Skeletal muscle satellite cell (primary cell): Measurements from ENCODE around the gene KRT31.
"Not testable (repeated sequence)": the region's sequence is repeated elsewhere in the genome, so short reads cannot be mapped to it uniquely, and the experiment has no call there.

Experiments used
- H3K27me3 ChIP-seq: 2 replicates; pipeline ENCODE4 v1.7.0; 2013; ENCODE audit warnings: low read length; ENCODE audit not compliant: control insufficient read depth, insufficient read depth
- H3K36me3 ChIP-seq: 2 replicates; pipeline ENCODE4 v1.7.0; 2013; ENCODE audit warnings: mild to moderate bottlenecking, control low read depth, low read length; ENCODE audit not compliant: insufficient read depth
- H3K4me1 ChIP-seq: 2 replicates; pipeline ENCODE4 v1.7.0; 2013; ENCODE audit warnings: low read length; ENCODE audit not compliant: control insufficient read depth, insufficient read depth
- H3K4me2 ChIP-seq: 2 replicates; pipeline ENCODE4 v1.7.0; 2013; ENCODE audit warnings: mild to moderate bottlenecking, low read length
- H3K4me3 ChIP-seq: 2 replicates; pipeline ENCODE4 v1.7.0; 2013; ENCODE audit warnings: low read length
- H3K9ac ChIP-seq: 2 replicates; pipeline ENCODE4 v1.7.0; 2013; ENCODE audit warnings: mild to moderate bottlenecking, low read depth, low read length, moderate library complexity
- H3K9me3 ChIP-seq: replicated peaks from 2 replicates; pipeline ENCODE4 v1.7.0; 2013; ENCODE audit warnings: mild to moderate bottlenecking, control low read depth, low read length

KRT31 gene

GRCh38 chr17:41352597-41353366 is 44.6 kb downstream of the KRT31 start:
- no peak overlapping the region for H3K9ac ChIP-seq
- H3K4me2 ChIP-seq = no peak overlapping the region
- H3K36me3 ChIP-seq = no peaks in the 10 kb centered on the region
- no peak overlapping the region for H3K4me3 ChIP-seq
- H3K27me3 ChIP-seq = peaks cover 10% of the 10 kb centered on the region
- H3K9me3 ChIP-seq = no peaks in the 10 kb centered on the region
- no peaks in the 10 kb centered on the region for H3K4me1 ChIP-seq

- Histone ChIP-seq H3K9ac (no peak overlapping the region), H3K4me3 (no peak overlapping the region), H3K36me3 (no peaks in the 10 kb centered on the region), H3K27me3 (peaks cover 10% of the 10 kb centered on the region), H3K4me2 (no peak overlapping the region), H3K4me1 (no peaks in the 10 kb centered on the region), H3K9me3 (no peaks in the 10 kb centered on the region)
Observed at GRCh38 chr17:41351177-41351576, 46.2 kb downstream of the KRT31 start.

DNA sequence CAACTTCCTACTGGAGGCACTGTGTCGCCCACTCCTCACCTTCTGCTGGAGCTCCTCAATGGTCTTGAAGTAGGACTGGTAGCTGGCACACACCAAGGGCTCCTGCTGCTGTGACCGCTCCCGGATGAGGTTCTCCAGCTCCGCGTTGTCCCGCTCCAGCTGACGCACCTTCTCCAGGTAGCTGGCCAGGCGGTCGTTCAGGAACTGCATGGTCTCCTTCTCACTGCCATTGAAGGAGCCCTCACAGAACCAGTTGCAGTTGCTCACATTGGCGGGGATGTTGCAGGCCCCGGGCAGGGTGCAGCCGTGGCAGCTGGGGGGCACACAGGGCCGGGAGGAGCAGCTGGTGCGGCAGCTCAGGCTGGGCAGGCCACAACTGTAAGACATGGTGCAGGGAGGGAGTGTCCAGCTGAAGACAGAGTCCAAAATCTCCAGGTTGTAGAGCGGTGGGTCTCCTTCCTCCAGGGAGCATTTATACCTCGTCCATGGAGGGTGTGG is 47.0 kb downstream of the KRT31 start, which contains the start of gene KRT33A:
Gene KRT33A, minus strand, starts transcription at position 448 of the 498 bp plus-strand sequence. Its CDS starts 61 bp downstream, at position 387.
- H3K4me1 ChIP-seq, H3K9me3 ChIP-seq, H3K36me3 ChIP-seq, H3K4me3 ChIP-seq, H3K4me2 ChIP-seq, H3K9ac ChIP-seq: not testable (repeated sequence)
- H3K27me3 ChIP-seq = peaks cover 13% of the 10 kb centered on the region

DNA sequence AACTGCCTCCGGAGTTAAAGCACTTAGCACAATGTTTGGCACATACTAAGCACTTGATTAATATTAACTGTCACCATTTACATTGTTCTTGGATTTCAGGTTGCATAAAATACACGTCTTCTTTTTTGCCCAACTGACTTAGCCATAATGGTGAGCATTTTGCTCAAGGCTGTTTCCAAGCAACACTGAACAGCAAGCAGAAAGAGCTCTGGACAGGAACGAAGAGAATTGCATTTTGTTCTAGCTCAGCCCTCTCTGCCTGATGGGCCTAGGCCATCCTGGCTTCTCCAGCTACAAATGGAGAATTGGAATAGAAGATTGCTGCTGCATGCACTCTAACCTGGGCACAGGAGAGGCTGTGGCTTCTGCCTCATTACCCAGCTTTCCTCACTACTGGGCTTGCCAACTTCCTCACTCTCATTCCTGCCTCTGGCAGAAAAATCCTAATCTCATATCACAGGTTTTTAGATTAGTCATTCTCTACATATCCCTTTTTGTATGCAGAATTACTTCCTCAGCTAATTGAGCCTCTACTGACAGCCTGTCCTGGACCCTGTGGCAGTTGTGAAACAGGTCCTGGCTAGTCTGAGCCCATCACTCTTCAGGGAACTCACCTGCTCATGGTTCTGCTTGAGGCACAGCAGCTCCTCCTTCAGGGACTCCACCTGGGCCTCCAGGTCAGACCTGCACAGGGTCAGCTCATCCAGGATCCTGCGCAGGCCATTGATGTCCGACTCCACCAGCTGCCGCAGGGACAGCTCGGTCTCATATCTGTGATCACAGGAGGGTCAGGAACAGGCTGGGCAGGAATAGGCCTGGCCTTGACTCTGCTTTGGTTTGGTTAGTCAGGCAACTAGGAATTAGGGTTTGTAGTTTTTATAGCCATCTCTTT is 49.3 kb downstream of the KRT31 start:
- no peak overlapping the region for H3K9ac ChIP-seq
- H3K36me3 ChIP-seq = no peaks in the 10 kb centered on the region
- no peak overlapping the region for H3K4me2 ChIP-seq
- no peaks in the 10 kb centered on the region for H3K4me1 ChIP-seq
- H3K9me3 ChIP-seq = no peaks in the 10 kb centered on the region
- H3K27me3 ChIP-seq = peaks cover 16% of the 10 kb centered on the region
- no peak overlapping the region for H3K4me3 ChIP-seq

- not testable (repeated sequence) for H3K9me3 ChIP-seq, H3K4me2 ChIP-seq, H3K9ac ChIP-seq, H3K4me3 ChIP-seq, H3K27me3 ChIP-seq, H3K36me3 ChIP-seq, H3K4me1 ChIP-seq
Observed at GRCh38 chr17:41346421-41346820, 51.0 kb downstream of the KRT31 start.

- Histone ChIP-seq H3K9ac (no peak overlapping the region), H3K4me3 (no peak overlapping the region), H3K4me1 (no peaks in the 10 kb centered on the region), H3K36me3 (no peaks in the 10 kb centered on the region), H3K4me2 (no peak overlapping the region), H3K27me3 (peaks cover 7% of the 10 kb centered on the region), H3K9me3 (no peaks in the 10 kb centered on the region)
Observed at GRCh38 chr17:41345992-41346391, 51.4 kb downstream of the KRT31 start.
